Tibial nerve (tissue), 3 donors: ENCODE measurements around the gene GMEB1.
"Not testable (repeated sequence)": the region's sequence is repeated elsewhere in the genome, so short reads cannot be mapped to it uniquely, and the experiment has no call there.

Experiments
- CTCF ChIP-seq, 5 experiments: fragments of 200-600 bp in 3 of 5; fragments of 450-650 bp in 2 of 5; sonication (generic) in 3 of 5; IDR thresholded peaks; one replicate each; pipeline ENCODE4 v1.5.1; 2016 to 2019; ENCODE audit warnings: antibody characterized with exemption in 5 of 5, mild to moderate bottlenecking in 3 of 5, moderate library complexity in 2 of 5
- POLR2A ChIP-seq, 2 donors: fragments of 450-650 bp; IDR thresholded peaks; one replicate each; pipeline ENCODE4 v1.6.1; 2017; ENCODE audit warnings: antibody characterized with exemption in 2 of 2, mild to moderate bottlenecking in 2 of 2, moderate library complexity in 2 of 2

GRCh38 chr1:28653870-28654269 is 14.7 kb upstream of the GMEB1 start:
- TF ChIP-seq CTCF (IDR thresholded peaks at IDR 0.05): peak in 1 of 5 experiments; percentile 7
- TF ChIP-seq POLR2A (IDR thresholded peaks at IDR 0.05): not testable (repeated sequence)
